Measurements from ENCODE around the gene CRACR2A.

The CRACR2A gene

DNA sequence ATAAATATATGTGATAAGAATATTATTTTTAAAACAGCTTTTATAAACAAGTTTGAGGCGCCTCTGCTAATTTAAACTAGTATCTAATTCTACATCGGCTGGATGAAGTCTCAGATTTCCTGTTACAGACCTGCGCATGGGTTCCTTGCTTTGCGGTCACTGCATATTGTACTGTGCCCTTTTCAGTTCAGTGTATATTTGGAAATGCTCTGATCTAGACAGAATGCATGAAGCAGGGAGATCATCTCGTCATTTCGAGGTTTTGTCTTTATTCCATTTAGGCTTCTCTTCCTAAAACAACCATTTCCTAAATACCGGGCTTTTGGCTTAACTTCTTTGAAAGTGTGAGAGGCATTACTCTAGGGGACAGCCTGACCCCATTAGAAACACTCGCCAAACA, 25.6 kb downstream of the CRACR2A start:
- DNase-seq (ENCODE audit: extremely low read depth in 1 of 2, low read depth in 1 of 2) = no peak

GRCh38 chr12:3726456-3726855, 26.5 kb downstream of the CRACR2A start:
- no peak for DNase-seq (ENCODE audit: extremely low read depth in 1 of 2, low read depth in 1 of 2)

GRCh38 chr12:3725388-3726115, 27.4 kb downstream of the CRACR2A start:
- DNase-seq (ENCODE audit: extremely low read depth in 1 of 2, low read depth in 1 of 2) = no peak

DNA sequence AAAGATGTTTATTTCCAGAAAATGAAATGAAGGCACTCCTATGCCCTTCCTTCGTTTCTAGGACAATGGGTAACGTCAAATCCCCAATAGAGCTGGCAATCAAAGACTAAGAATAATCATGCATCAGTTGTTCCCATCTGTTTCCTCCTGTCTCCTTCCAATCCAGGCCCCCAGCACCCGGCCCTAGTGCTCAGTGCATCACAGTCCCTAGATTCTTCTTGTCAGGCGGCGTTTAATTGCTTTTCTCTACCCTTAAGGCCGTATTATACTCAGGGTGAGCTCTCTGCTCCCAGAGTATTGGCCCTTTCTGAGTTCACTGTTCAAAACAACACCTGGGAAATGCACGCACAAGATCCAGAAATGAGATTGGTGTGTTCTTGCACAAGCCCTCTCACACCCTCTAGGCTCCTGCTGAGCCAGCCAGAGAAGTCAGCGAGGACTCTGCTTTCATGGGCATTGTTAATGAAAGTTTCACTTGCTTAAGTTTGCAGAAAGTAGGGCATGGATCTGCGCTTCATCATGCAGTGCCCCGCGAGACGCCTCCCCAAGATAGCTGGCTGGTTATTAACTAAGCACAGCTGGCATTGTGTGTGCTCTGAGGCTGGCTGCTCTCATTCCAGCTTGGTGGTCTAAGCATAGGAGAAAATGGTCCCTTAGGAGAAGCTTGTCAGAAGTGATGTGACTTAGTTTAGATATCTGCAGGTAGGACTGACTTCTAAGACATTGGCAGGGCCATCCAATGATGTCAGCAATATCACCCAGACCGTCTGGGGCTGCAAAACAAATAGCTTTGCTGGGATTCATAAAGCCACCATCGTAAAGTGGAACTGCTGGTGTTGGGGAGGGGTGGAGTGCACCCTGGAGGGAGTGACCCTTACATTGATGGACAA, 28.7 kb downstream of the CRACR2A start:
- DNase-seq (ENCODE audit: extremely low read depth in 1 of 2, low read depth in 1 of 2) = no peak

GRCh38 chr12:3722368-3722767, 30.5 kb downstream of the CRACR2A start:
- no peak for DNase-seq (ENCODE audit: extremely low read depth in 1 of 2, low read depth in 1 of 2)

DNA sequence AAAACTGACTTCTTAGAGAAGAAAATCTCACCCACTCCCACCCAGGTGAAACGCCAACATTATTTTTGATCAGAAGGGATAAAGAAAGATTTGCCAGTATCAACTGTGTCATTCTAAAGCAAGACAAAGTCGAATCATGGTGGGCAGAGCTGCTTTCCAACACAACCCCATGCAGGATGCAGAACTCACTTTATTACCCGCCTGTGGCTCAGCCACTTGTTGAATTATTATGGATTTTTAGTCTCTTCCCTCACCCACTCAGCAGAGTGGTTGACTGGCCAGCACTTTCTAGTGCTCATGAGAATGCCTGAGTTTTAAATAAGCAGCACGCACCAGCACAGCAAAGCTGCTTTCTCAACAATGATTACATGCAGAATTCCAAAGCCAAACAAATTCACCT, 32.1 kb downstream of the CRACR2A start:
- no peak for DNase-seq (ENCODE audit: extremely low read depth in 1 of 2, low read depth in 1 of 2)

GRCh38 chr12:3718100-3718499, 34.8 kb downstream of the CRACR2A start:
- no peak for DNase-seq (ENCODE audit: extremely low read depth in 1 of 2, low read depth in 1 of 2)

GRCh38 chr12:3717283-3717898, 35.5 kb downstream of the CRACR2A start:
- no peak for DNase-seq (ENCODE audit: extremely low read depth in 1 of 2, low read depth in 1 of 2)

- DNase-seq (ENCODE audit: extremely low read depth in 1 of 2, low read depth in 1 of 2) = no peak
These were observed 36.9 kb downstream of the CRACR2A start for GRCh38 chr12:3715999-3716398.

- DNase-seq (ENCODE audit: extremely low read depth in 1 of 2, low read depth in 1 of 2) = no peak
These were observed 39.0 kb downstream of the CRACR2A start for GRCh38 chr12:3713947-3714346.

DNA sequence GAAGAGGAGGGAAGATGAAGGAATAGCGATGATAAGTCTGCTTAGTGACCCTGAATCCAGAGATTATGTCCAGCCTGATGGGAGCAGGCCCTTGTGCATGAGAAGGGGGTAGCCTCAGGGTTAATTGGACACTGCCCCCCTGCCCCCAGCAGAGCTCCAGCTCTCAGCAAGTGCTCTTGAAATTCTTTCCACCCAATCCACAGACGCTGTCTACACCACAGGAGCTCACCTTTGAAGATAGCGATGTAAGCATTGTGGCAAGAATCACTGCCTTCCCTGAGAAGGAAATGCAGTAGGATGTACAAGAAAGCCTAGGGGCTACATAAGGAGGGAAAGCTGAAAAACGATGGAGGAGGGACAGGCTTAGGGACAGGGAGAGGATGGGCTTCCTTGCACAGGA, 39.4 kb downstream of the CRACR2A start:
- DNase-seq (ENCODE audit: extremely low read depth in 1 of 2, low read depth in 1 of 2) = no peak

DNA sequence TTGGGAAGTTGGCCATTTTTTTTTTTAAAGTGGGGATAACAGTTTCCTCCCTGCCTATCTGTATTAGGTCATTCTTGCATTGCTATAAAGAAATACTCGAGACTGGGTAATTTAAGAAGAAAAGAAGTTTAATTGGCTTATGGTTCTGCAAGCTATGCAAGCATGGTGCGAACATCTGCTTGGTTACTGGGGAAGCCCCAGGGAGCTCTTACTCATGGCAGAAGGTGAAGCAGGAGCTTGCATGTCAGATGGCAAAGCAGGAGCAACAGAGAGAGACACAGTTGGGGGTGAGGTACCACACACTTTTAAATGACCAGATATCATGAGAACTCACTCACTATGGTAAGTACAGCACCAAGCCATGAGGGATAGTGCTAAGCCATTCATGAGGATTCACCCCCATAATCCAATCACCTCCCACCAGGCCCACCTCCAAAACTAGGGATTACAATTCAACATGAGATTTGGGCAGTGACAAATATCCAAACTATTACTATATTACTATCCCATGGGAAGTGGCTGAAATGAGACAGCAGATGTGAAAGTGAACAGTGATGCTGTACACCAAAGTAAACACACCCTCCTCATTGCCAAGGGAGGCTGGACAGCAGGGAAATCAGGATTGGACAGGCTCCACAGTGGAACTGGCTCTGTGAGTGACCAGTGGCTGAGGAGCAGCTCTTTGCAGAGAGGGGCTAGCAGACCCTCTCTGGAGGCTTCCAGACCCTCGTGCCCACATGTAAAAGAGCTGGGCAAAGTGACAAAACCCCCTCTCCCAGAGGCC, 40.5 kb downstream of the CRACR2A start:
- no peak for DNase-seq (ENCODE audit: extremely low read depth in 1 of 2, low read depth in 1 of 2)

GRCh38 chr12:3705354-3705675, 47.6 kb downstream of the CRACR2A start:
- no peak for DNase-seq (ENCODE audit: extremely low read depth in 1 of 2, low read depth in 1 of 2)

DNA sequence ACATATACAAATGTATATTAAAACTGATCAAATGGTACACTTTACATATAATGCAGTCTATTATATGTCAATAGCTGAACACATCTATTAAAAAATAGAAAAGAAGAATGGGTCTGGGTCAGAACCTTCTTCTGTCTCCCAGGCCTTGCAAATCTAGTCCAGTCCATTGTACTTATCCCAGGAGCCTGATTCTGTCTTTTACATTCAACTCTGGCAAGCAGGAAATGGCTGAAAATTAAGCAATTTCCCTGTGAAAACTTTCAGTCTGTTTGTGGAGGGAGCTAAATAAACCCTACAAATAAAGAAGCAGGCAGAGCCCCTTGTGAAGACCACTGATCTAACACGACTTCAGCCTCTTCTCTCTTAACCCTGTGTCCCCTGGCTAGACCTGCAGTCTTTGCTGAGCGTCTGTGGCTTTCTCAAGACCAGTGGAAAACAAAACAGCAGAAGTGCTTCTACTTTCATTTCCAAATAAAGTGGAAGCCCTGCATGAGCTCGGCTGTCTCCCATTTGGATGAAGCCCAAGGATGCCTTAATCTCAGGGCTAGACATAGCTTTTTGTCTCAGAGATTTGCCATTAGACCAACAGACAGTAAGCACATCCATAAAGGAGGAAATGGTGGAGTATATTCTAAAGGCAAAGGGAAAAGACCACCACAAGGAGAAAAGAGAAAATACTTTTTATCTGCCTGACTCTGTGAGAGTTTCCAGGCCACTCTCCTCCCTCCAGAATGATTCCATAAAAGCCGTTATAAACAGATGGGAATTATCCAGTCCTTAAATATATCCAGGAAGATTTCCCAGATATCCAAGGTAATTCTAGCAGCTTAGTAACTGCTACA, 48.2 kb downstream of the CRACR2A start:
- DNase-seq (ENCODE audit: extremely low read depth in 1 of 2, low read depth in 1 of 2) = no peak

DNA sequence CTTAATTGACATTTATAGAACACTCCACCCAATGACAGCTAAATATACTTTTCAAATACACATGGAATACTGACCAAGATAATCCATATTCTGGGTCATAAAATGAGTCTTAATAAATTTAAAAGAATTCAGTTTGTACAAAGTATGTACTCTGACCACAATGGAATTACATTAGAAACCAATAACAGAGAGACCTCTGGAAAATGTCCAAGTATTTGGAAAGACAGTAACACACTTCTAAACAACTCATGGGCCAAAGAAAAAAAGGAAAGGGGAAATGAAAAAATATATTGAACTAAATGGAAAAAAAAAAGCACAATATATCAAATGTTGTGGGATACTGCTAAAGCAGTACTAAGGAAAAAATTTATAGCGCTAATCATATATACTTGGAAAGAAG, 52.0 kb downstream of the CRACR2A start:
- DNase-seq (ENCODE audit: extremely low read depth in 1 of 2, low read depth in 1 of 2) = no peak

DNA sequence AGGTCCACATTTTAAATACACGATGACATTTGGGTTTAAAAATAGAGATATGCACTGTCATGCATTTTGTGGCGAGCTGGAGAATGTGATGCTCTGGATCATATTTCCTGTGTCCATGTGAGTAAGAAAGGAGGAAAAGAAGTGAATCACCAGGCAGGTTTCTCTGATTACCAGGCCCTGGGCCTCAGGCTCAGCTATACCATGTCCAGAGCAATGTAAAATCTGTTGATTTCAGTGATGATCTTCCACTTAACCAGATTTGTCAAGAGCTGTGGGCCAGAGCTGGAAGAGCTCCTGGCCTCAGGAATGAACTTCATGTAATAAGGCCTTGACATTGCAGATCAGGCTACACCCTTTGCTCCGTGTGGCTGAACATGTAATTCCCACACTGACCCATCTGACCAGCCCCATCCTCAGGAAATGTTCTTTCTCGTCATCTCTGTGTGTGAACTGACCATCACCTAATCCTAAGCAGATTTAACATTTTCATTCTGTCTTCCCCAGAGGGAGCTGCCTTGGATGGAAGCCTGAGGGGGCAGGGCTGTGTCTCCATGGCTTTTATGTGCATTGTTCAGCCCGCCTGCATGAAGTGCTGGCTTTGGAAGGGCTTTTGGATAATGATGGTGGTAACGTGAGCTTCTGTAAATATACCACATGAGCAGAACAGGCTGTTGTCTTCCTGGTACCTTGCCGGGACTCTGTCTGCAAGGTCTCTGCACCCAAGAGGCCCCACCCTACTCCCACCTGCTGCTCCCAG, 54.5 kb downstream of the CRACR2A start:
- no peak for DNase-seq (ENCODE audit: extremely low read depth in 1 of 2, low read depth in 1 of 2)

DNA sequence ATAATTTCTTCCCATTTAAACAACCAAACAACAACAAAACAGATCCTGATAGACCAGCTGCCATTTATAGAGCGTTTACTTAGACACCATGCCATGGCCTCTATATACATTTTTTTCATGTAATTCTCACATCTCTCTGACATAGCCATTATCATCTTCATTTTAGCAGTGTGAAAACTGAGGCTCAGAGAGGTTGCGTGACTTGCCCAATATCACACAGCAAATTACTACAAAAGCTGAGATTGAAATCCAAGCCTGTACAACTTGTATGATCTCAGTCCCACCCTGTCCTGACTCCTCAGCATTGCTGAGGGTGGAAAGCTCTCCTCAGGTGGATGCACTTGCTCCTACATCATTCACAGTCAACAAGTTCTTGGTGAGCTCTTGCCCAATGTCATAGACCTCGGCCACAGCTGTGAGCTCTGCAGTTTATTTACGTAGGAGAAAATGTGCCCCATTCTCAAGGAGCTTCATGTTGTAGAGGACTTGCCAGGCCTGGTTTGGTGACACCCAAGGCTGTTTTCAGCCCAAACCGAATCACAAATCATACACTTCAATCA, 55.5 kb downstream of the CRACR2A start:
- no peak for DNase-seq (ENCODE audit: extremely low read depth in 1 of 2, low read depth in 1 of 2)

GRCh38 chr12:3694673-3695072, 58.2 kb downstream of the CRACR2A start:
- no peak for DNase-seq (ENCODE audit: extremely low read depth in 1 of 2, low read depth in 1 of 2)
